ENCODE measurements around the gene GCNT2.
"Not testable (repeated sequence)": the region's sequence is repeated elsewhere in the genome, so short reads cannot be mapped to it uniquely, and the experiment has no call there.

GCNT2 gene

GRCh38 chr6:10643201-10643651, 122.1 kb downstream of the GCNT2 start:
- H3K4me3 ChIP-seq (ENCODE audit: low read depth, low read length): no peak overlapping the region
- no peak for TF ChIP-seq CTCF (IDR thresholded peaks at IDR 0.05; ENCODE audit: low read depth, low read length)

DNA sequence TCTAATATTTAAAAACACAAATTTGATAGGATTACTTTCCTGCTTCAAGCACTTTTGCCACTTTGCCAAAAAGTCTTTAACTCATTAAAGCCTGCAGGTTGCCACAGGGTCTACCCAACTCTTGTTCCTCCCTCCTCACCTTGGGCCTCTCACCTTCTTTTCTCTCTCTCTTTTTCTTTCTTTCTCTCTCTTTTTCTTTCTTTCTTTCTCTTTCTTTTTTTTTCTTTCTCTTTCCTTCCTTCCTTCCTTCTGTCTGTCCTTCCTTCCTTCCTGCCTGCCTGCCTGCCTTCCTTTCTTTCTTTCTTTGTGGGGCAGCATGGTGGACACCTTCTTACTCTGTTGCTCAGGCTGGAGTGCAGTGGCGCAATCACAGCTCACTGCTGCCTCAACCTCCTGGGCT, 123.1 kb downstream of the GCNT2 start:
- H3K4me3 ChIP-seq (ENCODE audit: low read depth, low read length): no peak overlapping the region
- TF ChIP-seq CTCF (IDR thresholded peaks at IDR 0.05; ENCODE audit: low read depth, low read length): no peak

DNA sequence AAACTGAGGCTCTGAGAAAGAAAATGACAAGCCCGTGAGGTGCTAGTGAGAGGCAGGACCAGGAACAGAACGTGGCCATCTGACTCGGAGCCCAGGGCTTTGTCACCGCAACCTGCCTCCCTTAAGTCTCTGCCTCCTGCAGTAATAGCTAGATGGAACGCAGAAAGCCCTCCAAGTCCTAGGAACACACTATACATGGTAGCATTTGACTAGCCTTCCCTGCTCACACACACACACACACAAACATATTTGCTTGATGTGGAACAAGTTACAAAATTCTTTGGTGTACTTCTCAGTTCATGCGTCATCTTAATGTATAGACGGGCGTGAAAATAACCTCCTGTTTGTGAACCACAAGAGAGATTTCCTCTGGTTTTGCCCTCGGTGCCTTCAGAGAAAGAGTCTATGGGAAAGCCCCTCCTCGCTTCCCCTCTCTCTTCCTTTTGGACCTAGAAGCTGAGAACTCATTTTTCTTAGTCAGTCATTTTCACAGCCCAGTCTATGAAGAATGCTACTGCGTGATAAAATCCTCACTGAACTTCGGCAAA, 134.4 kb downstream of the GCNT2 start:
- no peak overlapping the region for H3K4me3 ChIP-seq (ENCODE audit: low read depth, low read length)
- TF ChIP-seq CTCF (IDR thresholded peaks at IDR 0.05; ENCODE audit: low read depth, low read length): no peak

GRCh38 chr6:10658910-10659698, 138.0 kb downstream of the GCNT2 start:
- TF ChIP-seq CTCF (IDR thresholded peaks at IDR 0.05; ENCODE audit: low read depth, low read length): no peak
- H3K4me3 ChIP-seq (ENCODE audit: low read depth, low read length): peak overlapping the region; percentile 43

DNA sequence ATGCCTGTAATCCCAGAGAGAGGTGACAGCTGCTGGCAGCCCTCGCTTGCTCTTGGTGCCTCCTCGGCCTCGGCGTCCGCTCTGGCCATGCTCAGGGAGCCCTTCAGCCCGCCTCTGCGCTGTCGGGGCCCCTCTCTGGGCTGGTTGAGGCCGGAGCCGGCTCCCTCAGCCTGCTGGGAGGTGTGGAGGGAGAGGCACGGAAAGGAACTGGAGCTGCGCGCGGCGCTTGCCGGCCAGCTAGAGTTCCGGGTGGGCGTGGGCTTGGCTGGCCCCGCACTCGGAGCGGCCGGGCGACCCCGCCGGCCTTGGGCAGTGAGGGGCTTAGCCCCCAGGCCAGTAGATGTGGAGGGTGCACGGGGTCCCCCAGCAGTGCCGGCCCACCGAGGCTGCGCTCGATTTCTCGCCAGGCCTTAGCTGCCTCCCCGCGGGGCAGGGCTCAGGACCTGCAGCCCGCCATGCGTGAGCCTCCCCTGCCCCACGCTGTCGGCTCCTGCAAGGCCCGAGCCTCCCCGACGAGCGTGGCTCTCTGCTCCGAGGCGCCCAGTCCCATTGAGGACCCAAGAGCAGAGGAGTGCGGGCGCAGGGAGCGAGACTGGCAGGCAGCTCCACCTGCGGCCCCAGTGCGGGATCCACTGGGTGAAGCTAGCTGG, 138.7 kb downstream of the GCNT2 start:
- H3K4me3 ChIP-seq (ENCODE audit: low read depth, low read length): peak overlapping the region; percentile 43
- no peak for TF ChIP-seq CTCF (IDR thresholded peaks at IDR 0.05; ENCODE audit: low read depth, low read length)

DNA sequence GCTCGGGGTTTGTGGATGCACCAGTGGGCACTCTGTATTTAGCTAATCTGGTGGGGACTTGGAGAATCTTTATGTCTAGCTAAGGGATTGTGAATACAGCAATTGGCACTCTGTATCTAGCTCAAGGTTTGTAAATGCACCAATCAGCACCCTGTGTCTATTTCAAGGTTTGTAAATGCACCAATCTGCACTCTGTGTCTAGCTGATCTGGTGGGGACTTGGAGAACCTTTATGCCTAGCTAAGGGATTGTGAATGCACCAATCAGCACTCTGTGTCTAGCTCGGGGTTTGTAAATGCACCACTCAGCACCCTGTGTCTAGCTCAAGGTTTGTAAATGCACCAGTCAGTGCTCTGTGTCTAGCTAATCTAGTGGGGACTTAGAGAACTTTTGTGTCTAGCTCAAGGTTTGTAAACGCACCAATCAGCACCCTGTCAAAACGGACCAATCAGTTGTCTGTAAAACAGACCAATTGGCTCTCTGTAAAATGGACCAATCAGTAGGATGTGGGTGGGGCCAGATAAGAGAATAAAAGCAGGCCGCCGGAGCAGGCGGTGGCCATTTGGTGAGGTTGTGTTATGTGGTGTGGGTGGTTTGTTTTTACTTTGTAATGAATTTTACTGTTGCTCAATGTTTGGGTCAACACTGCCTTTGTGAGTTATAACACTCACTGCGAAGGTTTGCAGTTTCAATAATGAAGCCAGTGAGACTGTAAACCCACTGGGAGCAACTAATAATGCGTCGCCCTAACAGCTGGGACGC, 139.5 kb downstream of the GCNT2 start:
- H3K4me3 ChIP-seq (ENCODE audit: low read depth, low read length): not testable (repeated sequence)

- no peak overlapping the region for H3K4me3 ChIP-seq (ENCODE audit: low read depth, low read length)
- no peak for TF ChIP-seq CTCF (IDR thresholded peaks at IDR 0.05; ENCODE audit: low read depth, low read length)
Measured at GRCh38 chr6:10662207-10662606, 141.1 kb downstream of the GCNT2 start.
